GM10248 (cell line): Measurements from ENCODE around the gene SERPIND1.
"Not testable (repeated sequence)": the region's sequence is repeated elsewhere in the genome, so short reads cannot be mapped to it uniquely, and the experiment has no call there.

Experiments used
- CTCF ChIA-PET: fragments of 300-600 bp; sonication (Branson Sonifier 250); formaldehyde crosslinking; extraction: SDS; loops from one replicate; lab custom pipeline; 2021; ENCODE audit warnings: antibody characterized with exemption; lab: Yijun Ruan, JAX
- POLR2A ChIA-PET: fragments of 350-650 bp; sonication (Branson Sonifier 250); formaldehyde crosslinking; extraction: SDS; loops from one replicate; lab custom pipeline; 2020; ENCODE audit warnings: antibody characterized with exemption; lab: Yijun Ruan, JAX
- DNase-seq: peaks from one replicate; pipeline ENCODE4 v3.0.0; 2012; ENCODE audit errors: extremely low spot score
- TF ChIP-seq, protein P1 (sequence below): IDR thresholded peaks from 2 replicates; pipeline ENCODE4 v1.5.1; 2012; ENCODE audit warnings: mild to moderate bottlenecking, low read depth; ENCODE audit errors: extremely low read depth, missing control alignments, control extremely low read depth

SERPIND1 gene

DNA sequence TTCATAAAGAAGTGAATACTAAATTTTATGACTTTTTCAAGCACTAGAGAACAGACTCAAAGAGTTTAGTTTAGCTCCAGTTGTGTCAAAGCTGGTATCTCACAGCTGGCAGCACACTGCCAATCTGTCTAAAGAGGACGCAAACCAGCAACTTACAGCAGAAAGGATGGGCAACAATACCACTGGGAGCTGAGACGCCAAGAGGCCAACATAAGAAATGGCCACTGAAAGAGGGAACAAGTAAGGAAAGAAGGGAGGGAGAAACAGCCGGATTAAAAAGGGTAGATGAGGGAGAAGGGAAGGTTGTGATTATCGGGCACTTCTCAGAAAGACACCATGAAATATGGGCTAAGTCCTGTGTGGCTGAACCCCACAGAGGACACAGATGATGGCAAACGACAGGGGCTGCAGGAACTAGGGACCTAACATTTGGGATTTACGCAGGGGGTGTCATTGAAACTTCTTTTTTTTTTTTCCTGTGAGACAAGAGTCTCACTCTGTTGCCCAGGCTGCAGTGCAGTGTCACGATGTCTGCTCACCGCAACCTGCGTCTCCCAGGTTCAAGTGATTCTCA lies 41.7 kb downstream of the SERPIND1 start:
- TF ChIP-seq, protein P1, sequence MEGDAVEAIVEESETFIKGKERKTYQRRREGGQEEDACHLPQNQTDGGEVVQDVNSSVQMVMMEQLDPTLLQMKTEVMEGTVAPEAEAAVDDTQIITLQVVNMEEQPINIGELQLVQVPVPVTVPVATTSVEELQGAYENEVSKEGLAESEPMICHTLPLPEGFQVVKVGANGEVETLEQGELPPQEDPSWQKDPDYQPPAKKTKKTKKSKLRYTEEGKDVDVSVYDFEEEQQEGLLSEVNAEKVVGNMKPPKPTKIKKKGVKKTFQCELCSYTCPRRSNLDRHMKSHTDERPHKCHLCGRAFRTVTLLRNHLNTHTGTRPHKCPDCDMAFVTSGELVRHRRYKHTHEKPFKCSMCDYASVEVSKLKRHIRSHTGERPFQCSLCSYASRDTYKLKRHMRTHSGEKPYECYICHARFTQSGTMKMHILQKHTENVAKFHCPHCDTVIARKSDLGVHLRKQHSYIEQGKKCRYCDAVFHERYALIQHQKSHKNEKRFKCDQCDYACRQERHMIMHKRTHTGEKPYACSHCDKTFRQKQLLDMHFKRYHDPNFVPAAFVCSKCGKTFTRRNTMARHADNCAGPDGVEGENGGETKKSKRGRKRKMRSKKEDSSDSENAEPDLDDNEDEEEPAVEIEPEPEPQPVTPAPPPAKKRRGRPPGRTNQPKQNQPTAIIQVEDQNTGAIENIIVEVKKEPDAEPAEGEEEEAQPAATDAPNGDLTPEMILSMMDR, result no peak
- POLR2A ChIA-PET, result no interaction called here
- CTCF ChIA-PET, result interaction anchor here (1.5 kb wide), 1 partner anchor 13 kb away, joined by 4 read pairs; no protein-coding TSS in a partner anchor
- DNase-seq, result no peak

- TF ChIP-seq, protein P1, result no peak
- CTCF ChIA-PET, result interaction anchor here (1.0 to 1.5 kb wide), 2 partner anchors 14 to 33 kb away, joined by 4 read pairs; no protein-coding TSS in a partner anchor
- POLR2A ChIA-PET, result no interaction called here
These were observed 42.6 kb downstream of the SERPIND1 start for GRCh38 chr22:20816559-20816958.

DNA sequence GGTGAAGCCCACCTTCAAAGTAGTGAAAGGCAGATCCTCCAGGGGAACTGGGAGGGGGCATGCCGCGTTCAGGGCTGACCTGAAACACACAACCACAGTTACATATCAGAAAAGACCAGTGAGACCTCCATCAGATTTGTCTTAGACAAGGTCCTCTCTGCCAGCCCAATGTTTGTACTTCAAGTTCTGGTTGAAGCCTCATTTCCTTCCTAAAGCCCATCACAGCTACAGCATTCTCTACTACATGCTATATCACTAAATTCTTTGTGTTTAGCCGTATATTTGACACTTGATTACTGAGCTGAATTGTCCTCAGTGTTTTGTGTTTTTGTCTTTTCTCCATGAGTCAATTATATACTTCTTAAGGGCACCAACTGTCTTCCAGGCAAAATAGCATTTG lies 44.6 kb downstream of the SERPIND1 start:
- DNase-seq, result no peak
- ChIA-PET CTCF (no interaction called here), POLR2A (no interaction called here)
- TF ChIP-seq, protein P1, result no peak

More at GRCh38 chr22:20816559-20816958, 42.6 kb downstream of the SERPIND1 start:
- DNase-seq, result no peak

DNA sequence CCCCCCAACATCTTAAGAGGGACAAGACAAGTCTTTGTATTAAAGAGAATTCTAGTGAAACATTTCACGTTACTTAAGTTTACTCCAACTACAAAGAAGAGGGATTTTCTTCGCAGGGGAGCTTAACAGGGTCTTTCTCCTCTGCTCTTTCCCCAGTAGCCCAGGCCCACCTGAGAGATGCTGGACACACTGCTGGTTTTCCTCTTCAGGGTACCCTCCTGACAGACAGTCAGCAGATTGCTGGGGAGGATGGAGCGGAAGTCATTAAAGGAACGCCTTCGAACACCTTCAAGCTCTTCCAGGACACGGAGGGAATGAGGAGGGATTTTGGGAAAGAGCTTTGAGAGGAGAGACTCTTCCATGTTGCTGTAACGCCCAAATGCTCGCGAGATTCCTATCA lies 45.6 kb downstream of the SERPIND1 start:
- TF ChIP-seq, protein P1, result no peak
- ChIA-PET POLR2A (no interaction called here), CTCF (no interaction called here)
- no peak for DNase-seq

DNA sequence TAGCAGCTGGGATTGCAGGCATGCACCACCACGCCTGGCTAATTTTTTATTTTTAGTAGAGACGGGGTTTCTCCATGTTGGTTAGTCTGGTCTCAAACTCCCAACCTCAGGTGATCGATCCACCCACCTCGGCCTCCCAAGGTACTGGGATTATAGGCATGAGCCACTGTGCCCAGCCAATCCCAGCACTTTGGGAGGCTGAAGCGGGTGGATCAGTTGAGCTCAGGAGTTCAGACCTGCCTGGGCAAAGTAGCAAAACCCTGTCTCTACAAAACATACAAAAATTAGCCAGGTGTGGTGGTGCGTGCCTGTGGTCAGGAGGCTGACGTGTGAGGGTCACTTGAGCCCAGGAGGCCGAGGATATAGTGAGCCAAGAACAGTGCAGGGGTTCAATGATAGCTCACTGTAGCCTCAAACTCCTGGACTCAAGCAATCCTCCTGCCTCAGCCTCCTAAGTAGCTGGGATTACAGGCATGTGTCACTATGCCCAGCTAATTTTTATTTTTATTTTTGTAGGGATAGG lies 47.9 kb downstream of the SERPIND1 start:
- POLR2A ChIA-PET, DNase-seq: not testable (repeated sequence)
- CTCF ChIA-PET, result interaction anchor here (1.2 kb wide), 1 partner anchor 36 kb away, joined by 3 read pairs; no protein-coding TSS in a partner anchor

DNA sequence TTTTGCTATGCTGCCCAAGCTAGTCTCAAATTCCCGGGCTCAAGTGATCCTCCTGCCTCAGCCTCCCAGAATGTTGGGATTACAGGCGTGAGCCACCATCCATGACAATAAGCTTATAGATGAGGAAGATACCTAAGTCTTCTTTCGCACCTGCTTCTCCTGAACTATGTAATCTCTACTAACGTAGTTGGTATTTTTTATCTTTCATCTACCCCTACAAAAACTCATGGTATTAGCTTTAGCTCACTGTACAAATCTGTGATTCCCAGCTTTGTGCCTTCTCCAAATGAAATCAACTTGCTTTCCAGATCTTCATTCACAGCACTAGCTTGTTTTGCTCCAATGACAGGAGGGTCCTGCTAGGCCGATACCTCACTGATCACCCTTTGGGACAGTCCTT lies 48.3 kb downstream of the SERPIND1 start:
- TF ChIP-seq, protein P1, result no peak
- no peak for DNase-seq
- CTCF ChIA-PET, result no interaction called here

DNA sequence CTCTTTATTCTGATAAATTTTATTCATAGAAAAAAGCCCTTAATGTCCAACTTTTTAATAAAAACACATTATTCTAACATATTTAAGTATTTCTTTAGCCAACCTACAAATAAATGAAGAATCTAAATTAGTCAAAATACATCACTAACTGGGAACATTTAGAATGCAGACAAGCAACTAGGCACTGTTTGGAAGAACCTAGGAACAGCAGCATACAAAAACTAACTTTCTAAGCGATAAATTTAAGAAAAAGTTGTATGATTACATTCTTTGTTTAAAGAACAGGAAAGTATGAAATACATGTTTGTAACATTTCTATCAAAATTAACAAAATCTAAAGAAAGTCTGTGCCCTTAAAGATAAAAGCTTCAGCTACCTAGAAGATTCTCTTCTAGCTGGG lies 49.4 kb downstream of the SERPIND1 start:
- ChIA-PET CTCF (interaction anchor here (1.5 to 1.6 kb wide), 2 partner anchors 10 to 41 kb away, joined by 4 to 8 read pairs; no protein-coding TSS in a partner anchor), POLR2A (no interaction called here)
- TF ChIP-seq, protein P1, result no peak
- no peak for DNase-seq

More for the DNA sequence above, 48.3 kb downstream of the SERPIND1 start:
- POLR2A ChIA-PET, result no interaction called here

DNA sequence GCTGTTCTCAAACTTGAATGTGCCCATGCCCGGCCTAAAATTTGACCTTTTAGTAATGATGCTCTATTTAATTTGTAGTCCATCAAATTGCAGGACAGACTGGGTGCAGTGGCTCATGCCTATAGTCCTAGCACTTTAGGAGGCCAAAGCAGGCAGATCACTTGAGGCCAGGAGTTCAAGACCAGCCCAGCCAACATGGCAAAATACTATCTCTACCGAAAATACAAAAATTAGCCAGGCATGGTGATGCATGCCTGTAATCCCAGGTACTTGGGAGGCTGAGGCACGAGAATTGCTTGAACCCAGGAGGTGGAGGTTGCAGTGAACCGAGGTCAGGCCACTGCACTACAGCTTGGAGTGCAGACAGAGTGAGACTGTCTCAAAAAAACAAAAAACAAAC lies 51.3 kb downstream of the SERPIND1 start:
- CTCF ChIA-PET, POLR2A ChIA-PET, DNase-seq: not testable (repeated sequence)
